HuH-7.5 (cell line): ENCODE measurements around the gene TAS1R2.

Source experiments
- DNase-seq: peaks from one replicate; pipeline ENCODE4 v3.0.0; 2011; ENCODE audit warnings: low spot score

The TAS1R2 gene

GRCh38 chr1:18799454-18799853 is 60.0 kb downstream of the TAS1R2 start:
- no peak for DNase-seq

- DNase-seq, result no peak
Observed at GRCh38 chr1:18798946-18799345, 60.5 kb downstream of the TAS1R2 start.

- no peak for DNase-seq
Observed at GRCh38 chr1:18798533-18798932, 60.9 kb downstream of the TAS1R2 start.

GRCh38 chr1:18796950-18797349 is 62.5 kb downstream of the TAS1R2 start:
- DNase-seq, result no peak

GRCh38 chr1:18795002-18795689 is 64.3 kb downstream of the TAS1R2 start:
- no peak for DNase-seq

GRCh38 chr1:18794561-18794960 is 64.9 kb downstream of the TAS1R2 start:
- DNase-seq, result peak; percentile 54

GRCh38 chr1:18794051-18794450 is 65.4 kb downstream of the TAS1R2 start:
- DNase-seq, result no peak

GRCh38 chr1:18793164-18793563 is 66.3 kb downstream of the TAS1R2 start:
- DNase-seq, result no peak

GRCh38 chr1:18792747-18793146 is 66.7 kb downstream of the TAS1R2 start:
- no peak for DNase-seq
